Ishikawa (cell line): ENCODE results near the gene FAIM2.

Experiments
- CEBPB ChIP-seq: IDR thresholded peaks from 2 replicates; pipeline ENCODE4 v1.6.1; 2012
- CREB1 ChIP-seq: IDR thresholded peaks from 2 replicates; pipeline ENCODE4 v1.6.1; 2012; ENCODE audit warnings: low read depth
- EGR1 ChIP-seq: IDR thresholded peaks from 2 replicates; pipeline ENCODE4 v1.6.1; 2012
- EP300 ChIP-seq: IDR thresholded peaks from 2 replicates; pipeline ENCODE4 v1.6.1; 2012; ENCODE audit warnings: borderline replicate concordance
- FOXM1 ChIP-seq: IDR thresholded peaks from 2 replicates; pipeline ENCODE4 v1.6.1; 2012; ENCODE audit warnings: low read depth, borderline replicate concordance
- RAD21 ChIP-seq: IDR thresholded peaks from 2 replicates; pipeline ENCODE4 v1.6.1; 2012; ENCODE audit warnings: low read depth
- TAF1 ChIP-seq: IDR thresholded peaks from 2 replicates; pipeline ENCODE4 v1.6.1; 2012; ENCODE audit warnings: low read depth, mild to moderate bottlenecking
- TCF12 ChIP-seq: IDR thresholded peaks from 2 replicates; pipeline ENCODE4 v1.6.1; 2012; ENCODE audit warnings: low read depth
- YY1 ChIP-seq: IDR thresholded peaks from 2 replicates; pipeline ENCODE4 v1.6.1; 2012; ENCODE audit warnings: low read depth
- ZBTB7A ChIP-seq: IDR thresholded peaks from 2 replicates; pipeline ENCODE4 v1.6.1; 2012; ENCODE audit warnings: low read depth
- TF ChIP-seq, protein P1 (sequence below): IDR thresholded peaks from 2 replicates; pipeline ENCODE4 v1.6.1; 2012; ENCODE audit warnings: low read depth, mild to moderate bottlenecking
- TF ChIP-seq, protein P2 (sequence below): IDR thresholded peaks from 2 replicates; pipeline ENCODE4 v1.6.1; 2012
- TF ChIP-seq, protein P3 (sequence below): IDR thresholded peaks from 2 replicates; pipeline ENCODE4 v1.6.1; 2012

DNA sequence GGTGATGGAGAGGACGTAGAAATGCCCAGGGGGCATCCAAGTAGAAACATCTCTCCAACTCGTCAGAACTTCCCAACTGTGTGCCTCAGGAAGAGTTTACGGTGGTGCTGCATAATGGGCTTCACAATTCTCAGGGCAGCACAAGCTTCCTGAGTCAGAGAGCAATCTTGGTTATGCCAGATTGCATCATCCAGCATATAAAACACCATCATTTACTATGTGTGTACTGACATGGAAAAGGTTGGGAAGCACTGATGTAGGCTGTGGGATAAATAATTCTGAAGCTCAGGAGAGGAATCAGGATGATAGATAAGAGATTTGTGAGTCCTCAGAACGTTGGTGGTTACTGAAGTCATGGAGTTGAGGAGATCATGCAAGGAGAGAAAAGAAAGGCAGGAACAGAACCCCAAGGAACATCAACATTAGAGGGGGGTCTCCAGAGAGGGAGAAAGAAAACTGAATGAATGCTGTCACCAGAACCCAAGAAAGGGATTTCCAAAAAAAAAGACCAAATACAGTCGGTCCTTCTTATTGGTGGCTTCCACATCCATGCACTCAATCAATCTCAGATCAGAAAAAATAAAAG is 70.8 kb downstream of the FAIM2 start:
- TF ChIP-seq, protein P1, sequence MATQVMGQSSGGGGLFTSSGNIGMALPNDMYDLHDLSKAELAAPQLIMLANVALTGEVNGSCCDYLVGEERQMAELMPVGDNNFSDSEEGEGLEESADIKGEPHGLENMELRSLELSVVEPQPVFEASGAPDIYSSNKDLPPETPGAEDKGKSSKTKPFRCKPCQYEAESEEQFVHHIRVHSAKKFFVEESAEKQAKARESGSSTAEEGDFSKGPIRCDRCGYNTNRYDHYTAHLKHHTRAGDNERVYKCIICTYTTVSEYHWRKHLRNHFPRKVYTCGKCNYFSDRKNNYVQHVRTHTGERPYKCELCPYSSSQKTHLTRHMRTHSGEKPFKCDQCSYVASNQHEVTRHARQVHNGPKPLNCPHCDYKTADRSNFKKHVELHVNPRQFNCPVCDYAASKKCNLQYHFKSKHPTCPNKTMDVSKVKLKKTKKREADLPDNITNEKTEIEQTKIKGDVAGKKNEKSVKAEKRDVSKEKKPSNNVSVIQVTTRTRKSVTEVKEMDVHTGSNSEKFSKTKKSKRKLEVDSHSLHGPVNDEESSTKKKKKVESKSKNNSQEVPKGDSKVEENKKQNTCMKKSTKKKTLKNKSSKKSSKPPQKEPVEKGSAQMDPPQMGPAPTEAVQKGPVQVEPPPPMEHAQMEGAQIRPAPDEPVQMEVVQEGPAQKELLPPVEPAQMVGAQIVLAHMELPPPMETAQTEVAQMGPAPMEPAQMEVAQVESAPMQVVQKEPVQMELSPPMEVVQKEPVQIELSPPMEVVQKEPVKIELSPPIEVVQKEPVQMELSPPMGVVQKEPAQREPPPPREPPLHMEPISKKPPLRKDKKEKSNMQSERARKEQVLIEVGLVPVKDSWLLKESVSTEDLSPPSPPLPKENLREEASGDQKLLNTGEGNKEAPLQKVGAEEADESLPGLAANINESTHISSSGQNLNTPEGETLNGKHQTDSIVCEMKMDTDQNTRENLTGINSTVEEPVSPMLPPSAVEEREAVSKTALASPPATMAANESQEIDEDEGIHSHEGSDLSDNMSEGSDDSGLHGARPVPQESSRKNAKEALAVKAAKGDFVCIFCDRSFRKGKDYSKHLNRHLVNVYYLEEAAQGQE = no peak
- TF ChIP-seq TCF12 (no peak), RAD21 (no peak), TAF1 (no peak), EP300 (no peak), YY1 (no peak), CEBPB (peak; percentile 57; the same call in 1 of the 2 replicates), FOXM1 (no peak), ZBTB7A (no peak), EGR1 (no peak), CREB1 (no peak)
- TF ChIP-seq, protein P2, sequence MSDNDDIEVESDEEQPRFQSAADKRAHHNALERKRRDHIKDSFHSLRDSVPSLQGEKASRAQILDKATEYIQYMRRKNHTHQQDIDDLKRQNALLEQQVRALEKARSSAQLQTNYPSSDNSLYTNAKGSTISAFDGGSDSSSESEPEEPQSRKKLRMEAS = no peak
- TF ChIP-seq, protein P3, sequence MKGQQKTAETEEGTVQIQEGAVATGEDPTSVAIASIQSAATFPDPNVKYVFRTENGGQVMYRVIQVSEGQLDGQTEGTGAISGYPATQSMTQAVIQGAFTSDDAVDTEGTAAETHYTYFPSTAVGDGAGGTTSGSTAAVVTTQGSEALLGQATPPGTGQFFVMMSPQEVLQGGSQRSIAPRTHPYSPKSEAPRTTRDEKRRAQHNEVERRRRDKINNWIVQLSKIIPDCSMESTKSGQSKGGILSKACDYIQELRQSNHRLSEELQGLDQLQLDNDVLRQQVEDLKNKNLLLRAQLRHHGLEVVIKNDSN = no peak
